Measurements from ENCODE around the gene GPSM1.

Gene GPSM1

DNA sequence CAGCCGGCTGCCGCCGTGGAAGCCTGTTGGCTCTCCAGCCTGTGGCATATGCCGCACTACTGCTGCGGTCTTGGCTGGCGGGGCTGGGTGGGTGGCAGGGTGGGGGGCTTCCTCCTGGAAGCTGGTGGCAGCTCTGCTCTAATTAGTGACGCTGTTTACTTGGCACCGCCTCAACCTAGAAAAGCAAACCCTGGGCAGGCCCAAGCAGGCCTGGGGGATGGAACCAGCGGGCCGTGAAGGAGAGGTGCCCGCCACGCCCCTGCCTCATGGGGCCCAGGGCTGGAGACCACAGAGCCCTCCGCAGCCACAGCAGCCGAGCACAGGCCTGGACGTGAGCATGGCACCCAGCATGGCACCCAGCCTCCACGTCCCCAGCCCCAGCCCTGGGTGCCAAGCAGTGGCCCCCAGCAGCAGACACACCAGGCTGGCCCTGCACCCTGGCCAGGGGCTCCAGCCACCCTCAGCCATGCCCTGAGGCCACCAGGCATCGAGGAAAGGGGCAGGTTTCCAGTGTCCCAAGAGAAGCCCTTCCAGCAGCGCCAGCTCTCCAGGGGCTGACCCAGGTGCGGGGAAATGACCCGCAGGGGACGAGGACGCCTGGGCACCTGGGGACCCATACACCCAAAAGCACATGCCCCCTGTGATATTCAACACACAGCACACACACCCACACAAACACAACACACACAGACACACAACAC, 18.1 kb upstream of the GPSM1 start:
- CTCF ChIA-PET = no interaction called here
- TF ChIP-seq, protein P1, sequence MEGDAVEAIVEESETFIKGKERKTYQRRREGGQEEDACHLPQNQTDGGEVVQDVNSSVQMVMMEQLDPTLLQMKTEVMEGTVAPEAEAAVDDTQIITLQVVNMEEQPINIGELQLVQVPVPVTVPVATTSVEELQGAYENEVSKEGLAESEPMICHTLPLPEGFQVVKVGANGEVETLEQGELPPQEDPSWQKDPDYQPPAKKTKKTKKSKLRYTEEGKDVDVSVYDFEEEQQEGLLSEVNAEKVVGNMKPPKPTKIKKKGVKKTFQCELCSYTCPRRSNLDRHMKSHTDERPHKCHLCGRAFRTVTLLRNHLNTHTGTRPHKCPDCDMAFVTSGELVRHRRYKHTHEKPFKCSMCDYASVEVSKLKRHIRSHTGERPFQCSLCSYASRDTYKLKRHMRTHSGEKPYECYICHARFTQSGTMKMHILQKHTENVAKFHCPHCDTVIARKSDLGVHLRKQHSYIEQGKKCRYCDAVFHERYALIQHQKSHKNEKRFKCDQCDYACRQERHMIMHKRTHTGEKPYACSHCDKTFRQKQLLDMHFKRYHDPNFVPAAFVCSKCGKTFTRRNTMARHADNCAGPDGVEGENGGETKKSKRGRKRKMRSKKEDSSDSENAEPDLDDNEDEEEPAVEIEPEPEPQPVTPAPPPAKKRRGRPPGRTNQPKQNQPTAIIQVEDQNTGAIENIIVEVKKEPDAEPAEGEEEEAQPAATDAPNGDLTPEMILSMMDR (IDR thresholded peaks at IDR 0.05; ENCODE audit: insufficient read depth, low read length, missing control alignments) = no peak
- DNase-seq (ENCODE audit: low read depth, low spot score) = no peak

DNA sequence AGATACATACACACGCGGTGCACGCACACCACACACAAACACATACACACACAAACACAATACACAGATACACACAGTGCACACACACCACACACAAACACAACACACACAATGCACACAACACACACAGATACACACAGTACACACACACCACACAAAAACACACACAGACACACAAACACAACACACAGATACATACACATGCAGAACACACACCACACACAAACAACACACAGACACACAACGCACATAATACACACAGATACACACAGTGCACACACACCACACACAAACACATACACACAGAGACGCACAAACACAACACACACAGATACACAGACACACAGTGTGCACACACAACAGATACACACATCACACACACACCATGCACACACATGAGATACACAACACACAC, 17.5 kb upstream of the GPSM1 start:
- ChIA-PET POLR2A (no interaction called here), CTCF (interaction anchor here (4.3 to 6.0 kb wide), 2 partner anchors 15 to 90 kb away, joined by 70 to 142 read pairs; partner anchors contain the start of gene SNAPC4)
- no peak for DNase-seq (ENCODE audit: low read depth, low spot score)
- TF ChIP-seq, protein P1 (IDR thresholded peaks at IDR 0.05; ENCODE audit: insufficient read depth, low read length, missing control alignments) = no peak
- H3K4me3 ChIP-seq (ENCODE audit: low read depth, low read length) = no peak overlapping the region

More for the DNA sequence above, 18.1 kb upstream of the GPSM1 start:
- POLR2A ChIA-PET = no interaction called here
- H3K4me3 ChIP-seq (ENCODE audit: low read depth, low read length) = no peak overlapping the region

GRCh38 chr9:136310273-136311030, 16.9 kb upstream of the GPSM1 start:
- no peak overlapping the region for H3K4me3 ChIP-seq (ENCODE audit: low read depth, low read length)
- no peak for DNase-seq (ENCODE audit: low read depth, low spot score)
- TF ChIP-seq, protein P1 (IDR thresholded peaks at IDR 0.05; ENCODE audit: insufficient read depth, low read length, missing control alignments) = no peak
- ChIA-PET POLR2A (no interaction called here), CTCF (interaction anchor here (0.9 to 6.0 kb wide), 5 partner anchors 11 to 90 kb away, joined by 3 to 142 read pairs (median 70); partner anchors contain the start of genes DNLZ and SNAPC4)

GRCh38 chr9:136311051-136312008, 16.0 kb upstream of the GPSM1 start:
- H3K4me3 ChIP-seq (ENCODE audit: low read depth, low read length) = no peak overlapping the region
- POLR2A ChIA-PET = no interaction called here
- no peak for DNase-seq (ENCODE audit: low read depth, low spot score)
- TF ChIP-seq, protein P1 (IDR thresholded peaks at IDR 0.05; ENCODE audit: insufficient read depth, low read length, missing control alignments) = no peak
- CTCF ChIA-PET = interaction anchor here (0.9 to 6.0 kb wide), 18 partner anchors 10 to 320 kb away, joined by 3 to 142 read pairs (median 10); partner anchors contain the start of genes DNLZ, ENTR1, GPSM1 and INPP5E

DNA sequence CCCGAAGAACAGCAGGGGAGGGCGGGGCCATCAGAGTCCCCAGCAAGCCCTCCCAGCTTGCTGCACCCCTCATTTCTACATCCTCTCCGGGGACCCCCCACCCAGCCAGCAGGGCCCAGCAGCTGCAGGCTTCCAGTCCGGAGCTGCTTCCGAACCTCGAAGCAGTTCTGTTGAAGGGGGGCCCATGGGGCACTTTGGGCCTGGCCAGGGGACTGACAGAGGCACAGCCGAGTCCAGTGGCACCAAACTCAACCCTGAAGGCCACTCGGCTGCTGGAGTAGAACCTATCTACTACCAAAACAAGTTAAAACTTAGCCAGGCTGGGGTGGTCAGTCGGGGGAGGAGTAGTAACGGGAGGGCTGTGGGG, 15.3 kb upstream of the GPSM1 start:
- no peak overlapping the region for H3K4me3 ChIP-seq (ENCODE audit: low read depth, low read length)
- DNase-seq (ENCODE audit: low read depth, low spot score) = no peak
- CTCF ChIA-PET = interaction anchor here (1.1 to 6.0 kb wide), 20 partner anchors 9 to 320 kb away, joined by 3 to 142 read pairs (median 10); partner anchors contain the start of genes DNLZ, ENTR1, GPSM1 and INPP5E
- TF ChIP-seq, protein P1 (IDR thresholded peaks at IDR 0.05; ENCODE audit: insufficient read depth, low read length, missing control alignments) = no peak
- POLR2A ChIA-PET = no interaction called here
